Neural cell (in vitro differentiated cells): ENCODE results near the gene AK5. TPM values are rescaled to one million over a fixed set of nuclear protein-coding genes. Genes with fewer than 3 reads are reported as not detected.

Source experiments
- H2AFZ ChIP-seq: fragments of 200-600, 300-800 bp; sonication (generic), shearing (Covaris generic); 2 replicates; pipeline ENCODE4 v1.6.0; 2014; ENCODE audit warnings: low read depth, mild to moderate bottlenecking, antibody characterized with exemption, low read length, moderate library complexity
- H3F3A ChIP-seq: fragments of 200-600 bp; shearing (Covaris generic); 2 replicates; pipeline ENCODE4 v1.6.1; 2016; ENCODE audit warnings: mild to moderate bottlenecking, moderate library complexity, mixed read lengths, antibody characterized with exemption, low read length; ENCODE audit not compliant: insufficient read depth, poor library complexity, severe bottlenecking
- H3K27ac ChIP-seq: fragments of 200-600, 300-800 bp; sonication (generic), shearing (Covaris generic); 2 replicates; pipeline ENCODE4 v1.5.1; 2014; ENCODE audit warnings: mild to moderate bottlenecking, low read length, moderate library complexity
- H3K27me3 ChIP-seq: fragments of 300-800, 200-600 bp; sonication (generic), shearing (Covaris generic); 2 replicates; pipeline ENCODE4 v1.6.0; 2014; ENCODE audit warnings: mild to moderate bottlenecking, low read depth, low read length, moderate library complexity; ENCODE audit not compliant: insufficient read depth
- H3K36me3 ChIP-seq: fragments of 300-800, 200-600 bp; sonication (generic), shearing (Covaris generic); 2 replicates; pipeline ENCODE4 v1.5.1; 2014; ENCODE audit warnings: mild to moderate bottlenecking, antibody characterized with exemption, low read length, moderate library complexity; ENCODE audit not compliant: insufficient read depth
- H3K4me2 ChIP-seq: fragments of 300-800, 200-600 bp; sonication (generic), shearing (Covaris generic); 2 replicates; pipeline ENCODE4 v1.6.0; 2014; ENCODE audit warnings: mild to moderate bottlenecking, low read length
- H3K4me3 ChIP-seq: fragments of 300-800, 200-600 bp; sonication (generic), shearing (Covaris generic); 2 replicates; pipeline ENCODE4 v1.5.1; 2014; ENCODE audit warnings: mild to moderate bottlenecking, low read length, moderate library complexity
- H3K79me2 ChIP-seq: fragments of 200-600 bp; shearing (Covaris generic); replicated peaks from 2 replicates; pipeline ENCODE4 v1.6.0; 2014; ENCODE audit warnings: mild to moderate bottlenecking, low read length, moderate library complexity; ENCODE audit not compliant: insufficient read depth
- H3K9ac ChIP-seq: fragments of 300-800, 200-600 bp; sonication (generic), shearing (Covaris generic); 2 replicates; pipeline ENCODE4 v1.6.1; 2016; ENCODE audit warnings: mild to moderate bottlenecking, low read length, mixed read lengths
- H3K9me2 ChIP-seq: fragments of 200-600 bp; shearing (Covaris generic); 2 replicates; pipeline ENCODE4 v1.6.1; 2016; ENCODE audit warnings: mild to moderate bottlenecking, low read length, mixed read lengths; ENCODE audit not compliant: insufficient read depth
- H3K9me3 ChIP-seq: fragments of 200-600, 300-800 bp; sonication (generic), shearing (Covaris generic); 2 replicates; pipeline ENCODE4 v1.6.1; 2016; ENCODE audit warnings: mild to moderate bottlenecking, mixed run types, low read length, moderate library complexity, mixed read lengths
- H4K20me1 ChIP-seq: fragments of 200-600 bp; shearing (Covaris generic); 2 replicates; pipeline ENCODE4 v1.6.1; 2016; ENCODE audit warnings: mild to moderate bottlenecking, mixed run types; ENCODE audit not compliant: insufficient read depth
- CTCF ChIP-seq: fragments of 450-650 bp; IDR thresholded peaks from 2 replicates; pipeline ENCODE4 v1.5.1; 2014; ENCODE audit warnings: antibody characterized with exemption, mild to moderate bottlenecking, moderate library complexity; ENCODE audit not compliant: poor library complexity, severe bottlenecking
- EP300 ChIP-seq: fragments of 450-650 bp; conservative IDR thresholded peaks from 2 replicates; pipeline ENCODE4 v1.6.1; 2014; ENCODE audit warnings: antibody characterized with exemption, mild to moderate bottlenecking, moderate library complexity; ENCODE audit not compliant: poor library complexity, severe bottlenecking
- EZH2 ChIP-seq: fragments of 200-600, 300-800 bp; shearing (Covaris generic), sonication (generic); IDR thresholded peaks from 2 replicates; pipeline ENCODE4 v1.6.1; 2014; ENCODE audit warnings: antibody characterized with exemption, low read length, borderline replicate concordance, mild to moderate bottlenecking; ENCODE audit not compliant: insufficient read depth, poor library complexity, severe bottlenecking
- MXI1 ChIP-seq: fragments of 450-650 bp; conservative IDR thresholded peaks from 2 replicates; pipeline ENCODE4 v1.6.1; 2014; ENCODE audit warnings: antibody characterized with exemption, mild to moderate bottlenecking; ENCODE audit not compliant: poor library complexity, severe bottlenecking
- POLR2AphosphoS5 ChIP-seq: IDR thresholded peaks from 2 replicates; pipeline ENCODE4 v1.6.1; 2012
- RAD21 ChIP-seq: fragments of 450-650 bp; conservative IDR thresholded peaks from 2 replicates; pipeline ENCODE4 v1.6.1; 2014; ENCODE audit warnings: antibody characterized with exemption, mild to moderate bottlenecking, moderate library complexity
- REST ChIP-seq: IDR thresholded peaks from 2 replicates; pipeline ENCODE4 v1.6.1; 2012; ENCODE audit warnings: borderline replicate concordance
- SMC3 ChIP-seq: fragments of 450-650 bp; conservative IDR thresholded peaks from 2 replicates; pipeline ENCODE4 v1.6.1; 2014; ENCODE audit warnings: antibody characterized with exemption, mild to moderate bottlenecking, moderate library complexity; ENCODE audit not compliant: poor library complexity
- TAF1 ChIP-seq: IDR thresholded peaks from 2 replicates; pipeline ENCODE4 v1.6.1; 2012; ENCODE audit warnings: low read depth
- polyA plus RNA-seq: library from polyadenylated mRNA; depleted of rRNA; stranded (reverse); fragments of >200 nt; gene quantifications from 2 replicates; pipeline ENCODE4 v1.2.3, GENCODE V29; 2014

The AK5 gene
- polyA plus RNA-seq, 1 donor from 2014 or later: 7.1 TPM

GRCh38 chr1:77378723-77379535, 97.1 kb downstream of the AK5 start:
- H3K9me3 ChIP-seq: no peaks in the 10 kb centered on the region
- no peak overlapping the region for H3K9ac ChIP-seq
- H4K20me1 ChIP-seq: no peaks in the 10 kb centered on the region
- no peak overlapping the region for H2AFZ ChIP-seq
- TF ChIP-seq POLR2AphosphoS5: peak; percentile 84
- TF ChIP-seq EP300: no peak
- no peaks in the 10 kb centered on the region for H3K36me3 ChIP-seq
- no peak overlapping the region for H3K4me3 ChIP-seq
- no peaks in the 10 kb centered on the region for H3F3A ChIP-seq
- H3K27ac ChIP-seq: no peak overlapping the region
- H3K27me3 ChIP-seq: no peaks in the 10 kb centered on the region
- H3K79me2 ChIP-seq: no peaks in the 10 kb centered on the region
- H3K4me2 ChIP-seq: peak overlapping the region; percentile 7
- no peaks in the 10 kb centered on the region for H3K9me2 ChIP-seq

- Histone ChIP-seq H3K4me3 (no peak overlapping the region), H3K36me3 (no peaks in the 10 kb centered on the region), H3F3A (no peaks in the 10 kb centered on the region), H3K79me2 (no peaks in the 10 kb centered on the region), H3K9ac (no peak overlapping the region), H2AFZ (no peak overlapping the region), H3K27me3 (no peaks in the 10 kb centered on the region), H3K4me2 (no peak overlapping the region), H3K9me2 (no peaks in the 10 kb centered on the region), H4K20me1 (no peaks in the 10 kb centered on the region), H3K9me3 (no peaks in the 10 kb centered on the region), H3K27ac (no peak overlapping the region)
- no peak for TF ChIP-seq EZH2
- TF ChIP-seq POLR2AphosphoS5: no peak
Measured at GRCh38 chr1:77382366-77382765, 100.5 kb downstream of the AK5 start.

GRCh38 chr1:77383236-77383635, 101.4 kb downstream of the AK5 start:
- TF ChIP-seq POLR2AphosphoS5: no peak
- TF ChIP-seq EP300: no peak
- TF ChIP-seq MXI1: no peak
- TF ChIP-seq REST: no peak
- TF ChIP-seq EZH2: no peak
- TF ChIP-seq CTCF: no peak
- TF ChIP-seq RAD21: no peak
- TF ChIP-seq TAF1: no peak
- TF ChIP-seq SMC3: no peak

More at GRCh38 chr1:77383236-77383635, 101.4 kb downstream of the AK5 start:
- Histone ChIP-seq H3K9me2 (no peaks in the 10 kb centered on the region), H3K9ac (no peak overlapping the region), H2AFZ (no peak overlapping the region), H3K4me3 (no peak overlapping the region), H3K36me3 (no peaks in the 10 kb centered on the region), H3K9me3 (no peaks in the 10 kb centered on the region), H3K27me3 (no peaks in the 10 kb centered on the region), H3K27ac (no peak overlapping the region), H3K79me2 (no peaks in the 10 kb centered on the region), H3F3A (no peaks in the 10 kb centered on the region), H3K4me2 (no peak overlapping the region), H4K20me1 (no peaks in the 10 kb centered on the region)
